Lower leg skin (tissue), 3 donors: Measurements from ENCODE around the gene NAPEPLD.

Experiments
- CTCF ChIP-seq, 3 donors: fragments of 450-650 bp; IDR thresholded peaks; one replicate each; pipeline ENCODE4 v1.5.1; 2016; ENCODE audit warnings: antibody characterized with exemption in 3 of 3, mild to moderate bottlenecking in 3 of 3, moderate library complexity in 2 of 3
- POLR2A ChIP-seq, 2 donors: fragments of 450-650 bp; IDR thresholded peaks; one replicate each; pipeline ENCODE4 v1.6.1; 2016 to 2017; ENCODE audit warnings: antibody characterized with exemption in 2 of 2, mild to moderate bottlenecking in 1 of 2, moderate library complexity in 1 of 2

GRCh38 chr7:103080923-103081322 is 68.0 kb downstream of the NAPEPLD start:
- no peak for TF ChIP-seq CTCF (IDR thresholded peaks at IDR 0.05)
- no peak for TF ChIP-seq POLR2A (IDR thresholded peaks at IDR 0.05)
